HCT116 (cell line): Measurements from ENCODE around the gene ANXA3.

Source experiments
- YY1 ChIP-seq: IDR thresholded peaks from 2 replicates; pipeline ENCODE4 v1.6.1; 2011; ENCODE audit warnings: low read length, low read depth, moderate library complexity, mild to moderate bottlenecking; ENCODE audit not compliant: insufficient replicate concordance; ENCODE audit errors: extremely low read depth
- TF ChIP-seq, protein P1 (sequence below): IDR thresholded peaks from 2 replicates; pipeline ENCODE4 v1.6.1; 2012

DNA sequence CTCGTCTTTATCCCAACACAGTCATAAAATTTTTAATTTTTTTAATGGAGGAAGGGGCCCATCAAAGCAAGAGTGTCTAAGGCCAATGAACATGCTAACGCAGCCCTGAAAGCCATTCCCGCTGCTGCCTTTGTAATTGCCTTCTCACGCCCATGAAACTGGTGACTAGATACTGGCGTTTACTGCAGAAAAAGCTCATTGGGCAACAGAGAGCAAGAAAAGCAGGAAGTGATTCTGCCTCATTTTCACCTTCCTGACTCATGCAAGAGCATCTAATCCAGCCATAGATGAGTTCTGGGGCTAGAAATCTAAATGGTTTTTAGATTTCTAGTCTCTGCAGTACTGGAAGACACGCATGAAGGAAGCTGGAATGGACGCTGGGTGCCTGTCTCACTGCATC, 72.5 kb downstream of the ANXA3 start:
- TF ChIP-seq YY1, result no peak
- TF ChIP-seq, protein P1, sequence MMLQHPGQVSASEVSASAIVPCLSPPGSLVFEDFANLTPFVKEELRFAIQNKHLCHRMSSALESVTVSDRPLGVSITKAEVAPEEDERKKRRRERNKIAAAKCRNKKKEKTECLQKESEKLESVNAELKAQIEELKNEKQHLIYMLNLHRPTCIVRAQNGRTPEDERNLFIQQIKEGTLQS, result no peak
